Astrocyte (in vitro differentiated cells and primary cell): Measurements from ENCODE around the gene H2AZ1. TPM values are rescaled to one million over a fixed set of nuclear protein-coding genes. Genes with fewer than 3 reads are reported as not detected.

Source experiments
- DNase-seq: peaks from one replicate; pipeline ENCODE4 v3.0.0-alpha.2; 2010; ENCODE audit warnings: low read depth
- FAIRE-seq: peaks from 2 replicates; lab custom pipeline; 2011; peaks lifted over from hg19 to GRCh38; lab: Jason Lieb, UNC
- H2AFZ ChIP-seq: 2 replicates; pipeline ENCODE4 v1.6.0; 2012; ENCODE audit warnings: low read depth, low read length, inconsistent platforms
- H3K27ac ChIP-seq: 2 replicates; pipeline ENCODE4 v1.5.1; 2011; ENCODE audit warnings: low read depth, low read length, inconsistent platforms
- H3K27me3 ChIP-seq: 2 replicates; pipeline ENCODE4 v1.6.0; 2011; ENCODE audit warnings: low read length, inconsistent platforms; ENCODE audit not compliant: insufficient read depth
- H3K36me3 ChIP-seq: 2 replicates; pipeline ENCODE4 v1.5.1; 2011; ENCODE audit warnings: low read length, inconsistent platforms; ENCODE audit not compliant: insufficient read depth
- H3K4me1 ChIP-seq: 2 replicates; pipeline ENCODE4 v1.5.1; 2011; ENCODE audit warnings: low read length, inconsistent platforms; ENCODE audit not compliant: insufficient read depth
- H3K4me2 ChIP-seq: 2 replicates; pipeline ENCODE4 v1.6.0; 2012; ENCODE audit warnings: low read length, inconsistent platforms
- H3K4me3 ChIP-seq: 2 replicates; pipeline ENCODE4 v1.5.1; 2011; ENCODE audit warnings: low read depth, mild to moderate bottlenecking, low read length, inconsistent platforms; ENCODE audit not compliant: insufficient read depth
- H3K79me2 ChIP-seq: 2 replicates; pipeline ENCODE4 v1.6.0; 2012; ENCODE audit warnings: mild to moderate bottlenecking, low read length, inconsistent platforms; ENCODE audit not compliant: insufficient read depth
- H3K9ac ChIP-seq: 2 replicates; pipeline ENCODE4 v1.6.0; 2012; ENCODE audit warnings: mild to moderate bottlenecking, low read length, inconsistent platforms
- H3K9me3 ChIP-seq: 2 replicates; pipeline ENCODE4 v1.5.1; 2012; ENCODE audit warnings: low read depth, mild to moderate bottlenecking, low read length, inconsistent platforms; ENCODE audit not compliant: insufficient read depth
- H4K20me1 ChIP-seq: 2 replicates; pipeline ENCODE4 v1.6.0; 2012; ENCODE audit warnings: low read length, inconsistent platforms; ENCODE audit not compliant: insufficient read depth
- H3K27ac Mint-ChIP-seq: one replicate; pipeline ENCODE4 v1.8.0; 2021; ENCODE audit warnings: mild to moderate bottlenecking, mixed read lengths; ENCODE audit not compliant: unreplicated experiment
- H3K27me3 Mint-ChIP-seq: one replicate; pipeline ENCODE4 v1.8.0; 2021; ENCODE audit warnings: low read depth, mixed read lengths; ENCODE audit not compliant: unreplicated experiment
- H3K36me3 Mint-ChIP-seq: one replicate; pipeline ENCODE4 v1.8.0; 2021; ENCODE audit warnings: low read depth, mixed read lengths; ENCODE audit not compliant: unreplicated experiment
- H3K4me1 Mint-ChIP-seq: one replicate; pipeline ENCODE4 v1.8.0; 2021; ENCODE audit warnings: low read depth, mixed read lengths; ENCODE audit not compliant: unreplicated experiment
- H3K4me3 Mint-ChIP-seq: one replicate; pipeline ENCODE4 v1.8.0; 2021; ENCODE audit warnings: mild to moderate bottlenecking, moderate library complexity, mixed read lengths; ENCODE audit not compliant: unreplicated experiment
- H3K9me3 Mint-ChIP-seq: one replicate; pipeline ENCODE4 v1.8.0; 2021; ENCODE audit warnings: mild to moderate bottlenecking, mixed read lengths; ENCODE audit not compliant: unreplicated experiment
- EZH2 ChIP-seq: IDR thresholded peaks from 2 replicates; pipeline ENCODE4 v1.6.1; 2012; ENCODE audit warnings: mild to moderate bottlenecking, low read length, inconsistent platforms; ENCODE audit not compliant: insufficient read depth
- total RNA-seq: library from RNA; stranded (reverse); gene quantifications from 2 replicates; pipeline ENCODE4 v1.2.1, GENCODE V29; 2021
- TF ChIP-seq, protein P1 (sequence below): IDR thresholded peaks from 2 replicates; pipeline ENCODE4 v1.5.1; 2011; ENCODE audit warnings: low read depth, mild to moderate bottlenecking, inconsistent platforms, low read length, moderate library complexity; ENCODE audit not compliant: insufficient read depth

The H2AZ1 gene
- total RNA-seq, 1 donor from 2014 or later: 273 TPM

DNA sequence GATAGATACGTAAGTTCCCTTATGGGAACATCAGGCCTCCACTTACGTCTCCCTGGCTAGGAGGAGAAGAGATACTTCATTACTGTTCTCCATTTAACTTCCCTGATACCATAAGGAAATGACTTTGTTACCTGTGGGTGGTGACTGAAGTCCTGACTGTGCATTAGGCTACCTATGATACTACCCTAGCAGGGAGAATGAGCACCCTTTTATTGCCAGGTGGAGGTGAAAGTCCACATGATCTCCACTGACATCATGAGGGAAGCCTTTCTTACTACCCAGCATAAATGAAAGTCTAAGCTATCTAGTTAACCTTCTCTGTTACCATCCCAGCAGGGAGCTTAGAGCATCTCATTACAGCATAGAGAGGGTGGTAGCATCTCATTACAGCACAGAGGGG, 31.4 kb downstream of the H2AZ1 start:
- H3K79me2 ChIP-seq: peaks cover 10% of the 10 kb centered on the region
- no peak overlapping the region for H3K9ac ChIP-seq
- no peak overlapping the region for H3K27ac Mint-ChIP-seq
- H3K9me3 ChIP-seq: no peaks in the 10 kb centered on the region
- H3K4me3 ChIP-seq: no peak overlapping the region
- no peak overlapping the region for H3K4me3 Mint-ChIP-seq
- H3K36me3 ChIP-seq: peaks cover 9% of the 10 kb centered on the region
- no peaks in the 10 kb centered on the region for H3K4me1 ChIP-seq
- no peak for TF ChIP-seq EZH2
- TF ChIP-seq, protein P1, sequence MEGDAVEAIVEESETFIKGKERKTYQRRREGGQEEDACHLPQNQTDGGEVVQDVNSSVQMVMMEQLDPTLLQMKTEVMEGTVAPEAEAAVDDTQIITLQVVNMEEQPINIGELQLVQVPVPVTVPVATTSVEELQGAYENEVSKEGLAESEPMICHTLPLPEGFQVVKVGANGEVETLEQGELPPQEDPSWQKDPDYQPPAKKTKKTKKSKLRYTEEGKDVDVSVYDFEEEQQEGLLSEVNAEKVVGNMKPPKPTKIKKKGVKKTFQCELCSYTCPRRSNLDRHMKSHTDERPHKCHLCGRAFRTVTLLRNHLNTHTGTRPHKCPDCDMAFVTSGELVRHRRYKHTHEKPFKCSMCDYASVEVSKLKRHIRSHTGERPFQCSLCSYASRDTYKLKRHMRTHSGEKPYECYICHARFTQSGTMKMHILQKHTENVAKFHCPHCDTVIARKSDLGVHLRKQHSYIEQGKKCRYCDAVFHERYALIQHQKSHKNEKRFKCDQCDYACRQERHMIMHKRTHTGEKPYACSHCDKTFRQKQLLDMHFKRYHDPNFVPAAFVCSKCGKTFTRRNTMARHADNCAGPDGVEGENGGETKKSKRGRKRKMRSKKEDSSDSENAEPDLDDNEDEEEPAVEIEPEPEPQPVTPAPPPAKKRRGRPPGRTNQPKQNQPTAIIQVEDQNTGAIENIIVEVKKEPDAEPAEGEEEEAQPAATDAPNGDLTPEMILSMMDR: no peak
- peaks cover 6% of the 10 kb centered on the region for H3K9me3 Mint-ChIP-seq
- no peaks in the 10 kb centered on the region for H3K27me3 Mint-ChIP-seq
- DNase-seq: no peak
- no peaks in the 10 kb centered on the region for H3K4me1 Mint-ChIP-seq
- H2AFZ ChIP-seq: no peak overlapping the region
- H3K4me2 ChIP-seq: no peak overlapping the region
- FAIRE-seq: no peak
- H3K36me3 Mint-ChIP-seq: peaks cover 16% of the 10 kb centered on the region
- no peaks in the 10 kb centered on the region for H3K27me3 ChIP-seq
- H4K20me1 ChIP-seq: no peaks in the 10 kb centered on the region
- no peak overlapping the region for H3K27ac ChIP-seq

DNA sequence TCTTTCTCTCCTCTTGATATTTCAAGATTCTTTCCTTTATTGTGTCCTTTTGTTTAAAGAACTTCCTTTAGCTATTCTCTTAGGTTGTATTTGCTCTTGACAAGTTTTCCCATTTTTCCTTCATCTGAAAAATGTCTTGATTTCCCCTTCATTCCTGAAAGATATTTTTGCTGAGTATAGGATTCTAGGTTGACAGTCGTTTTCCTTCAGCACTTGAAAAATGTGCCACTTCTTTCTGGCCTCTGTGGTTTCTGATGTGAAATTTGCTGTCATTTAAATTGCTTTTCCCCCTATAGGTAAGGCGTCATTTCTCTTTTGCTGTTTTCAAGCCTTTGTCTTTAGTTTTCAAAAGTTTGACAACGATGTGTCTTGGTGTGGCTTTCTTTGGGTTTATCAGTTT, 32.5 kb downstream of the H2AZ1 start:
- Mint-ChIP-seq H3K36me3 (peaks cover 17% of the 10 kb centered on the region), H3K4me1 (no peaks in the 10 kb centered on the region), H3K9me3 (peaks cover 6% of the 10 kb centered on the region), H3K27ac (no peak overlapping the region), H3K4me3 (no peak overlapping the region), H3K27me3 (no peaks in the 10 kb centered on the region)
- Histone ChIP-seq H3K36me3 (peaks cover 6% of the 10 kb centered on the region), H3K4me2 (no peak overlapping the region), H3K4me1 (no peaks in the 10 kb centered on the region), H3K27me3 (no peaks in the 10 kb centered on the region), H3K9me3 (no peaks in the 10 kb centered on the region), H3K27ac (no peak overlapping the region), H3K9ac (no peak overlapping the region), H3K4me3 (no peak overlapping the region), H4K20me1 (no peaks in the 10 kb centered on the region), H2AFZ (no peak overlapping the region), H3K79me2 (peaks cover 8% of the 10 kb centered on the region)
- no peak for DNase-seq
- no peak for TF ChIP-seq EZH2
- TF ChIP-seq, protein P1: no peak
- no peak for FAIRE-seq

DNA sequence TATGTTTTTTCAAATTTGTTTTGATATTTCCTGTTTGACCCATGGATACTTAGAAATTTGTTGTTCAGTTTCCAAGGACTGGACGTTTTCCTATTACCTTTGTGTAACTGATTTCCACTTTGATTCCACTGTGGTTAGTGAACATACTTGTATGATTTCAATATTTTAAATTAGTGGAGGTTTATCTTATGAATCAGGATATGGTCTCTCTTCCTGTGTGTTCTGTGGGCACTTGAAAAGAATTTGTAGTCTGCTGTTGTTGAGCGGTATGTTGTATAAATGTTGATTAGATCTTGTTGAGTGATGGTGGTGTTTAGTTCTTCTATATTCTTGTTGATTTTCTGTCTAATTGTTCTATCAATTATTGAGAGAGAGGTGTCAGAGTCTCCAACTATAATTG, 34.6 kb downstream of the H2AZ1 start:
- Mint-ChIP-seq H3K36me3 (peaks cover 17% of the 10 kb centered on the region), H3K4me1 (no peaks in the 10 kb centered on the region), H3K27ac (no peak overlapping the region), H3K27me3 (no peaks in the 10 kb centered on the region), H3K9me3 (peaks cover 6% of the 10 kb centered on the region), H3K4me3 (no peak overlapping the region)
- no peak for TF ChIP-seq EZH2
- TF ChIP-seq, protein P1: no peak
- peaks cover 5% of the 10 kb centered on the region for H3K79me2 ChIP-seq
- H3K27ac ChIP-seq: no peak overlapping the region
- H3K27me3 ChIP-seq: no peaks in the 10 kb centered on the region
- peaks cover 3% of the 10 kb centered on the region for H3K36me3 ChIP-seq
- no peak overlapping the region for H3K4me3 ChIP-seq
- FAIRE-seq (peak; percentile 56), DNase-seq (no peak)
- H3K9ac ChIP-seq: no peak overlapping the region
- H4K20me1 ChIP-seq: no peaks in the 10 kb centered on the region
- H3K4me1 ChIP-seq: no peaks in the 10 kb centered on the region
- H3K9me3 ChIP-seq: no peaks in the 10 kb centered on the region
- no peak overlapping the region for H2AFZ ChIP-seq
- no peak overlapping the region for H3K4me2 ChIP-seq

Other genes with a start within 250 kb of the H2AZ1 start
- 0.41 and 0.59 TPM in 2 replicates for gene DAPP1, start 133.4 kb downstream of the H2AZ1 start, total RNA-seq
- 49.6 and 53.9 TPM in 2 replicates for gene LAMTOR3, start 55.8 kb downstream of the H2AZ1 start, total RNA-seq
- gene DNAJB14, start 3.7 kb downstream of the H2AZ1 start, total RNA-seq: 60.5 and 68.5 TPM in 2 replicates
- gene DDIT4L, start 240.2 kb upstream of the H2AZ1 start, total RNA-seq: 0.14 and 1.5 TPM in 2 replicates